ENCODE measurements around the gene HPN.
A peak's percentile ranks its signal among the peaks of the same experiment; 100 is the strongest.
"Not testable (repeated sequence)": the region's sequence is repeated elsewhere in the genome, so short reads cannot be mapped to it uniquely, and the experiment has no call there.

Gene HPN

DNA sequence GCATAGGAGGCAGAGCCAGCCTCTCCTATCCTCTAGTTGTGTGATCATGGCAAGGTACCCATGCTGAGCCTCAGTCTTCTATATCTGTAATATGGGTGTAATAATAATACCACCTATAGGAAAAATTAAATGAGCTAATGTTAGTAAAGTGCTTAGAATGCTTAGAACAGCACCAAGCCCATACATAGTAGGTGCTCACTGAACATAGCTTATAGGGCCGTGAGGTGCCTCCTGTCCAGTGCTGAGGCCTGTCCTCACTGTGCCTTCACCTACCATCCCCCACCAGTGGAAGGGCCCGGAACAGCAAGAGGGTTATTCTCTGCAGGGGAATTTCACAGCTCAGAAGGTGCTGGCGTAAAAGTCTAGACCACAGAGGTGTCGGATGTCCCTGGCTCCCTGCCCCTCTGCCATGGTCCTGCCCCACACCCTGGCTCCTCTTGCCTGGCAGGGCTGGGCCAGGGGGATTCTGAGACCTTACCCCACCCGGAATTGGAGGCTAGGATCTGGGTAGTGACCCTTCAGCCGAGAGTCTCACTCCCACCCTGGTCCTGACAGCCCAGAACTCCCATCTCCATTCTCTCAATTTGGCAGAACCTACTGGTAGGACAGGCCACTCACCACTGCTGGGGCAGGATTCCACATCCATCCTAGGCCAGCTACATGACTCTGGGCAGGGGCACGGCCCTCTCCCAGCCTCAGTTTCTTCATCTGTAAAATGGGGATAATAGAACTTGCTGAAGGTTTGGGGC, 13.5 kb upstream of the HPN start:
- Histone ChIP-seq H3K9ac (no peak overlapping the region), H3K36me3 (peaks cover 51 to 58% (median 55%) of the 10 kb centered on the region in 11 experiments)

GRCh38 chr19:35028600-35028885, 13.0 kb upstream of the HPN start:
- not testable (repeated sequence) for H3K27ac ChIP-seq; H3K4me3 ChIP-seq; H3K9me3 ChIP-seq (replicated peaks in 1 of 11); H3K4me2 ChIP-seq; H3K9ac ChIP-seq
- Histone ChIP-seq H3K27me3 (peaks cover 0 to 52% (median 42%) of the 10 kb centered on the region in 11 experiments; a peak in 18 of 22 replicates), H4K20me1 (peaks cover 0 to 61% (median 28%) of the 10 kb centered on the region in 11 experiments; a peak in 17 of 22 replicates), H3K36me3 (peaks cover 49 to 58% (median 51%) of the 10 kb centered on the region in 11 experiments), H3K4me1 (peaks cover 14 to 39% (median 30%) of the 10 kb centered on the region in 10 experiments)

More for the DNA sequence above, 13.5 kb upstream of the HPN start:
- TF ChIP-seq Cebpa-rat (IDR thresholded peaks at IDR 0.05) = no peak
- H3K4me1 ChIP-seq = peaks cover 9 to 39% (median 24%) of the 10 kb centered on the region in 10 experiments
- peaks cover 0 to 66% (median 30%) of the 10 kb centered on the region in 11 experiments; a peak in 17 of 22 replicates for H4K20me1 ChIP-seq
- H3K27me3 ChIP-seq = peaks cover 0 to 50% (median 42%) of the 10 kb centered on the region in 11 experiments; a peak in 18 of 22 replicates
- no peak overlapping the region for H3K4me3 ChIP-seq
- no peak overlapping the region for H3K27ac ChIP-seq
- H3K4me2 ChIP-seq = no peak overlapping the region
- H3K9me3 ChIP-seq (replicated peaks in 1 of 11) = no peaks in the 10 kb centered on the region

GRCh38 chr19:35029275-35029736, 12.2 kb upstream of the HPN start:
- Histone ChIP-seq H3K27me3 (peaks cover 0 to 52% (median 42%) of the 10 kb centered on the region in 11 experiments; a peak in 18 of 22 replicates), H3K36me3 (peaks cover 41 to 58% (median 45%) of the 10 kb centered on the region in 11 experiments), H3K4me1 (peaks cover 22 to 44% (median 37%) of the 10 kb centered on the region in 10 experiments), H3K4me3 (peak overlapping the region in 1 of 10 experiments; percentile 82; a peak in 1 of 20 replicates), H4K20me1 (peaks cover 0 to 54% (median 21%) of the 10 kb centered on the region in 11 experiments; a peak in 15 of 22 replicates), H3K4me2 (peak overlapping the region; percentile 93 to 99 (median 95); a peak in 20 of 22 replicates)
- H3K9ac ChIP-seq; H3K27ac ChIP-seq; H3K9me3 ChIP-seq (replicated peaks in 1 of 11): not testable (repeated sequence)

DNA sequence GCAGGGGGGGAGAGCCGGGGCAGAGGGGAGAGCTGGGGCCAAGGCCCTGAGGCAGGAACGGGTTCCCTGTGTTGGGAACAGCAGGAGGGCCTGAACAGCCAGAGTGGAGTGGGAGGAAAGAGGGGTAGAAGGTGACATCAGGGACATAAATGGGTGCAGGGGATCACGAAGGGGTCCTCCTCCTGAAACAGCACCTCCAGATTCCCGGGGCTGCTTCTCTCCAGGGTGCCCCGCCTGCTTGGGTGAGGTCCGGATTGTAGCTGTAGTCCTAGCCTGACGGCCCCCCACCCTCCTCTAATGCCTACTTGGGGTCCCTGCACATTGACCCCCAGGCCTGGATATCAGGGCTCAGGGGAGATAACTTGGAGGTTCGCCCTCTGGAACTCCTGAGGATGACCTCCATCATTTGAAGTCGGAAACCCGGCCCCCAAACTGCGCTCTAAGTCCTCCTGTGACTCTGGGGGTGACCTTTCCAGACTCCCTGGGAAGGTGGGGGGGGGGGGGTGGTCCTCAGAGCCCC, 11.7 kb upstream of the HPN start:
- peak overlapping the region; percentile 65 to 82 (median 80); a peak in 21 of 22 replicates for H3K9ac ChIP-seq
- peaks cover 27 to 49% (median 42%) of the 10 kb centered on the region in 10 experiments for H3K4me1 ChIP-seq
- H3K27me3 ChIP-seq = peaks cover 0 to 52% (median 42%) of the 10 kb centered on the region in 11 experiments; a peak in 18 of 22 replicates
- no peaks in the 10 kb centered on the region for H3K9me3 ChIP-seq (replicated peaks in 1 of 11)
- H3K4me3 ChIP-seq = peak overlapping the region; percentile 71 to 90 (median 80)
- no peak for TF ChIP-seq Cebpa-rat (IDR thresholded peaks at IDR 0.05)
- H3K4me2 ChIP-seq = peak overlapping the region; percentile 93 to 99 (median 95)
- peaks cover 0 to 49% (median 21%) of the 10 kb centered on the region in 11 experiments; a peak in 15 of 22 replicates for H4K20me1 ChIP-seq
- peaks cover 37 to 58% (median 41%) of the 10 kb centered on the region in 11 experiments for H3K36me3 ChIP-seq
- H3K27ac ChIP-seq = peak overlapping the region in 6 of 11 experiments; percentile 20 to 75 (median 62); a peak in 8 of 22 replicates

- H3K4me3 ChIP-seq = peak within 1 kb of the TSS; percentile 71 to 90 (median 80)
- H3K4me2 ChIP-seq = peak within 1 kb of the TSS; percentile 93 to 99 (median 95)
- H3K36me3 ChIP-seq = peaks cover 30 to 58% (median 34%) of the 10 kb centered on the region in 11 experiments
- no peaks in the 10 kb centered on the region for H3K9me3 ChIP-seq (replicated peaks in 1 of 11)
- peak within 1 kb of the TSS; percentile 35 to 75 (median 59); a peak in 18 of 22 replicates for H3K27ac ChIP-seq
- no peak for TF ChIP-seq Cebpa-rat (IDR thresholded peaks at IDR 0.05)
- H4K20me1 ChIP-seq = peaks cover 0 to 42% (median 21%) of the 10 kb centered on the region in 11 experiments; a peak in 15 of 22 replicates
- H3K27me3 ChIP-seq = peaks cover 0 to 52% (median 42%) of the 10 kb centered on the region in 11 experiments; a peak in 18 of 22 replicates
- H3K4me1 ChIP-seq = peaks cover 33 to 56% (median 48%) of the 10 kb centered on the region in 10 experiments
- H3K9ac ChIP-seq = peak within 1 kb of the TSS; percentile 65 to 82 (median 80)
Measured at GRCh38 chr19:35030257-35031071, 11.1 kb upstream of the HPN start, which contains the start of gene SCN1B. Gene SCN1B, plus strand, starts transcription at chr19:35030470. Its CDS starts 351 bp downstream, at chr19:35030821.

GRCh38 chr19:35031072-35031881, 10.2 kb upstream of the HPN start:
- peaks cover 22 to 58% (median 26%) of the 10 kb centered on the region in 11 experiments for H3K36me3 ChIP-seq
- no peaks in the 10 kb centered on the region for H3K9me3 ChIP-seq (replicated peaks in 1 of 11)
- TF ChIP-seq Cebpa-rat (IDR thresholded peaks at IDR 0.05) = no peak
- peak overlapping the region; percentile 65 to 82 (median 80); a peak in 19 of 22 replicates for H3K9ac ChIP-seq
- H4K20me1 ChIP-seq = peaks cover 0 to 34% (median 20%) of the 10 kb centered on the region in 11 experiments; a peak in 15 of 22 replicates
- peak overlapping the region; percentile 71 to 90 (median 80) for H3K4me3 ChIP-seq
- peak overlapping the region in 6 of 11 experiments; percentile 43 to 75 (median 68); a peak in 8 of 22 replicates for H3K27ac ChIP-seq
- peak overlapping the region; percentile 93 to 99 (median 95) for H3K4me2 ChIP-seq
- peaks cover 0 to 52% (median 42%) of the 10 kb centered on the region in 11 experiments; a peak in 18 of 22 replicates for H3K27me3 ChIP-seq
- H3K4me1 ChIP-seq = peaks cover 40 to 64% (median 54%) of the 10 kb centered on the region in 10 experiments

GRCh38 chr19:35032356-35032865, 9.1 kb upstream of the HPN start:
- H3K4me1 ChIP-seq = peaks cover 50 to 75% (median 66%) of the 10 kb centered on the region in 10 experiments
- no peak overlapping the region for H3K27ac ChIP-seq
- no peak for TF ChIP-seq Cebpa-rat (IDR thresholded peaks at IDR 0.05)
- peaks cover 0 to 52% (median 42%) of the 10 kb centered on the region in 11 experiments; a peak in 18 of 22 replicates for H3K27me3 ChIP-seq
- no peaks in the 10 kb centered on the region for H3K9me3 ChIP-seq (replicated peaks in 1 of 11)
- H4K20me1 ChIP-seq = peaks cover 0 to 23% (median 9%) of the 10 kb centered on the region in 11 experiments; a peak in 12 of 22 replicates
- H3K4me2 ChIP-seq = peak overlapping the region in 9 of 11 experiments; percentile 75 to 97 (median 93); a peak in 16 of 22 replicates
- H3K36me3 ChIP-seq = peaks cover 10 to 58% (median 14%) of the 10 kb centered on the region in 11 experiments
- H3K4me3 ChIP-seq = 0 out of 20 replicates have a peak overlapping the region, but pooled peaks of 1 of the 10 experiments have one; percentile 85
- H3K9ac ChIP-seq = peak overlapping the region in 1 of 11 experiments; percentile 13; a peak in 1 of 22 replicates

All from BLaER1 treated with 17β-estradiol and CSF1 and Interleukin-3, amounts not matched to agents 10 nM and 100 nM (cell line).